Urothelium cell line (cell line): ENCODE measurements around the gene TRPC6.
A peak's percentile ranks its signal among the peaks of the same experiment; 100 is the strongest.
"Not testable (repeated sequence)": the region's sequence is repeated elsewhere in the genome, so short reads cannot be mapped to it uniquely, and the experiment has no call there.

ENCODE experiments used
- DNase-seq: peaks from one replicate; pipeline ENCODE4 v3.0.0; 2011; ENCODE audit warnings: low spot score, mixed read lengths
- FAIRE-seq: peaks from 2 replicates; lab custom pipeline; 2011; peaks lifted over from hg19 to GRCh38; lab: Jason Lieb, UNC

The TRPC6 gene

DNA sequence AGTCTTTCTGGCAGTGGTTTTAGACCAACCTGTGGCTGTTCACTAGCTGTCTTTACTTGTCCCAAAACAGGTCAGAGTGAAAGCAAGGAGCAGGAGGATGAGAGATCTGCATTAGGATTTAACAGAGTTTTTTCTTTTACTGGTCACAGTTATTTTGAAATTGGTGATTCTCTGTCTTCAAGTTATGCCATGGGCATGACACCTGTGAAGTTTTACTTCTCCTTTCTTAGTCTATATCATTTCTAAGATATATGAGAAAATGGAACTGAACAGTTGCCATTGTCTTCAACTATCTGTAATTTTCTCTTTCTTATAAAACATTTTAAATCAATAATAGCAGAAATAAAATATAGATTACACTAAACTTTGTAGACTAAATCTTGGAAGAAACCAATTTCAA lies 60.6 kb downstream of the TRPC6 start:
- FAIRE-seq (no peak), DNase-seq (no peak)

DNA sequence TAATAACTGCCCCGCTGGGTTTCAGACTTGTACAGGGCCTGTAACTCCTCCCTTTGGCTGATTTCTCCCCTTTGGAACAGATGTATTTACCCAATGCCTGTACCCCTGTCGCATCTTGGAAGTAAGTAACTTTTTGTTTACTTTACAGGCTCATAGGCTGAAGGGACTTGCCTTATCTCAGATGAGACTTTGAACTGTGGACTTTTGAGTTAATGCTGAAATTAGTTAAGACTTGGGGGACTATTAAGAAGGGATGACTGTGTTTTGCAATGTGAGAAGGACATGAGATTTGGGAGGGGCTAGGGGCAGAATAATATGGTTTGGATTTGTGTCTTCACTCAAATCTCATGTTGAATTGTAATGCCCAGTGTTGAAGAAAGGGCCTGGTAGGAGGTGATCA lies 62.0 kb downstream of the TRPC6 start:
- no peak for DNase-seq
- FAIRE-seq = no peak

GRCh38 chr11:101516546-101516945 lies 67.3 kb downstream of the TRPC6 start:
- DNase-seq (no peak), FAIRE-seq (no peak)

GRCh38 chr11:101511065-101511464 lies 72.7 kb downstream of the TRPC6 start:
- FAIRE-seq (no peak), DNase-seq (no peak)

GRCh38 chr11:101510591-101510990 lies 73.2 kb downstream of the TRPC6 start:
- no peak for FAIRE-seq
- DNase-seq = no peak

- FAIRE-seq = no peak
These were observed 73.9 kb downstream of the TRPC6 start for GRCh38 chr11:101509922-101510321.

GRCh38 chr11:101508370-101508769 lies 75.4 kb downstream of the TRPC6 start:
- DNase-seq (no peak), FAIRE-seq (no peak)

More at GRCh38 chr11:101509922-101510321, 73.9 kb downstream of the TRPC6 start:
- no peak for DNase-seq

- DNase-seq (no peak), FAIRE-seq (no peak)
These were observed 84.9 kb downstream of the TRPC6 start for GRCh38 chr11:101498891-101499290.

DNA sequence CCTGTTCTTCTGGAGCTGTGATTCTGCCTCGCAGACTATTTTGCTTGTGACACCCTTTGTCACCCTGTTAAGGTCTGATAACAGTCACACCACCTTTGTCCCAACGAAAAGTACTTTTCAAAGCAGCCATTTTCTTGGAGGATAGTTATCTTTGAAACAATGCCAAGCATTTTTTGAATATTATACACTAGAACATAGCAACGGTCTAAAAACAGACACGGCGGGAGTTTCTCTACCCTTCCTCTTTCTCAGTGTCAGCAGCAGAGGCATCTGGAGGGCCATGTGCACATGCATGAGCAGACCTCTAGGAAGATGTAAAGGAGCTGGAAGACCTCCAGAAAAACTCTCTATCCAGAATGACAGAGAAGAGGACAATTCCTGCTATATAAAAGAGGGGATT lies 86.5 kb downstream of the TRPC6 start:
- DNase-seq (no peak), FAIRE-seq (no peak)

GRCh38 chr11:101487775-101488174 lies 96.0 kb downstream of the TRPC6 start:
- FAIRE-seq = no peak
- DNase-seq = no peak

DNA sequence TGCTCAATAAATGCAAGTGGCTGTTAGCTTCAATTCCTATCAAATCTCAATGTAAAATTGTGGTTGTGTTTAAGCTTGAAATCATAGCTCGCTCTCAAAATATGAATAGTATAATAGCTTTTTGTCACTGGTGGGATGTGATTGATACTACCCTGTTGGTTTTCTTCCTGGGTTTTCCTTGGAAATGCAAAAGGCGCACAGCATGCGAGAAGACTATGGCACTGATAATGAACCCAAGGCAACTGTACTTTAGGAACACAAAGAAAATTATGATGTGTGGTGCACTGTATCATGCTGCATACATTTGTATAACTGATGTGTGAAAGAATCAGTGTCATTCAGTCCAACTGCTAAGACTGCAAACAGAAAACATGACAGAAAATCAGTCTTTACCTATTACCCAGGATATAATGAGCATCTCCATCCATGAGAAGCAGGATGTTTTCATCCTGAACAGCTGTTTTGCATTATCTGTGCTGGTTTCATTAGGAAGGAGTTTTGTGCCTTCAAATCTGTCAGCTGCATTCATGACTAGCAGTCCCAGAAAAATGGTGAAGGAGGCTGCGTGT lies 101.2 kb downstream of the TRPC6 start:
- DNase-seq = no peak
- FAIRE-seq = no peak

- FAIRE-seq (no peak), DNase-seq (no peak)
These were observed 105.0 kb downstream of the TRPC6 start for GRCh38 chr11:101478587-101479369.

- no peak for FAIRE-seq
- no peak for DNase-seq
These were observed 105.9 kb downstream of the TRPC6 start for GRCh38 chr11:101477926-101478325.

- DNase-seq (no peak), FAIRE-seq (no peak)
These were observed 107.6 kb downstream of the TRPC6 start for GRCh38 chr11:101476191-101476590.

- no peak for FAIRE-seq
- no peak for DNase-seq
These were observed 108.1 kb downstream of the TRPC6 start for GRCh38 chr11:101475699-101476098.

- no peak for FAIRE-seq
These were observed 109.1 kb downstream of the TRPC6 start for GRCh38 chr11:101474666-101475065.

DNA sequence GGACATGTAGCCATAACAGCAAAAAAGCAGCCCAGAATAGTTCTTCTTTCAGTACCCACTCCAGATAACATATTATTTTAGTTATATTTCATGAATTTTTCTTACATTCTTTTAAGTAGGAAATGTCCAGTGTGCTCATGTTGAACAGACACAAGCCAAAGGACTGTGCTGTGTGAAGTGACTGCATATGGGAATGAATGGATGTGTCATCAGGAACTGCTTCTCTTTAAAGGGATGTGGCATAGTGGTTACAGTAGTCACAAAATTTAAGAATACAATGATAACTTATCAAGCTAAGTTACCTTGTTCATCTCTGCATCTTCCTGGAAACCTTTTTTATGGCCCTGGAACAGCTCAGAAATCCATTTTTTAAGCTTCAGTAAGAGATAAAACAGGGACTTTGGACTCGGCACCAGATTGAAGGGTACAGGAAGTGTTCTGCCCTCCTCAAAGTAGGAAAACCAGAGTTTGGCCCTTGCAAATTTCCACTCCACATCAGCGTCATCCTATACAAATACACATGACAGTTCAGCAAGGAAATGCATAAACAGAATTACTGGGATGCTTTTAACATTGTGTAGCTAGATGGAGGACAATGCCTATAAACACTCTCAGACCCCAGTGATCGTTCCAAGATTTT lies 112.8 kb downstream of the TRPC6 start:
- no peak for FAIRE-seq
- peak; percentile 26 for DNase-seq

More at GRCh38 chr11:101474666-101475065, 109.1 kb downstream of the TRPC6 start:
- DNase-seq = no peak

- no peak for FAIRE-seq
- no peak for DNase-seq
These were observed 113.4 kb downstream of the TRPC6 start for GRCh38 chr11:101470419-101470818.

GRCh38 chr11:101466352-101466751 lies 117.5 kb downstream of the TRPC6 start:
- DNase-seq (no peak), FAIRE-seq (no peak)

- not testable (repeated sequence) for FAIRE-seq
These were observed 119.4 kb downstream of the TRPC6 start for GRCh38 chr11:101464388-101464787.

GRCh38 chr11:101459020-101459419 lies 124.8 kb downstream of the TRPC6 start:
- no peak for FAIRE-seq
- DNase-seq = no peak

More at GRCh38 chr11:101464388-101464787, 119.4 kb downstream of the TRPC6 start:
- not testable (repeated sequence) for DNase-seq

DNA sequence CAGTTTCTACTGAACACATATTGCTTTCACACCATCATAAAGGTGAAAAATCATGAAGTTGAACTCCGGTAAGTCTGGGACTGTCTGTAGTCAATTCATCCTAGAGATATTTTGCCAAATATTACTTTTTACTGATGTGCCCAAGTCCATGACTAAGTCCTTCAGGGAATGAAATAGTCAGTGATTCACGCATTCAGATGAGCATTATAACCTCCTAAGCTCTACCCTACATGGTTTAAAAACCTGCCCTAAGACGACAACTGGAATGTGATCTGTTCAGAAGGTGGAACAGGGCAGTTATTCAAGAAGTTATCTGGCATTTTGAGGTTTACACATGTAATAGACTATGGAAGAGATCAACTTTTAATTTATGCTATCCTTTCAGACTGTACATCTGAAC lies 125.6 kb downstream of the TRPC6 start:
- FAIRE-seq (no peak), DNase-seq (no peak)
